ENCODE measurements around the gene PHEX.

DNA sequence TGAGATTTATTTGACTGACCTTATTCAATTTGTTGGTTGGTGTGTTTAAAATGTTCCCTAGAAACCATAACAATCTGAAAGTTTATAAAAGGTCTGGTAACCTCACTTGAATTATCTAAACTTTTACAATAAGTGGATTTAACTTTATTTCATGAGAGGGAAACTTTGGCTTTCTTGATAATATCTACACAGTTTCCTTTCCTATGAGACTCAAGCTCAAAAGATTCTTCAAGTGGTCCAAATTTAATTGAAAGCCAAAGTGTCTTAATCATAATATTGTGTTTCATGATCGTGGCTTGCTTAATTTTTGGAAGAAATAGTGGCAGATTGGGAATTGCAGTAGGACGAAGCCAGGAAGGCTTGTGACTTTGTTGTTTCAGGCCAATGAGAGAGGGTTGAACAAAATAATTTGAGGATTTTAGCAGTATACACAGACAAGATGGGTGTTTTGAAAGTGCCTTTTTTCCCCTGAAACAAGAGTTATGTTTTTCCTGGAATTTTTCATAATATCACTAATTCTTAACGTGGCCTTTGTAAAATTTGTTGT lies 55.0 kb downstream of the PHEX start:
- TF ChIP-seq, protein P1, sequence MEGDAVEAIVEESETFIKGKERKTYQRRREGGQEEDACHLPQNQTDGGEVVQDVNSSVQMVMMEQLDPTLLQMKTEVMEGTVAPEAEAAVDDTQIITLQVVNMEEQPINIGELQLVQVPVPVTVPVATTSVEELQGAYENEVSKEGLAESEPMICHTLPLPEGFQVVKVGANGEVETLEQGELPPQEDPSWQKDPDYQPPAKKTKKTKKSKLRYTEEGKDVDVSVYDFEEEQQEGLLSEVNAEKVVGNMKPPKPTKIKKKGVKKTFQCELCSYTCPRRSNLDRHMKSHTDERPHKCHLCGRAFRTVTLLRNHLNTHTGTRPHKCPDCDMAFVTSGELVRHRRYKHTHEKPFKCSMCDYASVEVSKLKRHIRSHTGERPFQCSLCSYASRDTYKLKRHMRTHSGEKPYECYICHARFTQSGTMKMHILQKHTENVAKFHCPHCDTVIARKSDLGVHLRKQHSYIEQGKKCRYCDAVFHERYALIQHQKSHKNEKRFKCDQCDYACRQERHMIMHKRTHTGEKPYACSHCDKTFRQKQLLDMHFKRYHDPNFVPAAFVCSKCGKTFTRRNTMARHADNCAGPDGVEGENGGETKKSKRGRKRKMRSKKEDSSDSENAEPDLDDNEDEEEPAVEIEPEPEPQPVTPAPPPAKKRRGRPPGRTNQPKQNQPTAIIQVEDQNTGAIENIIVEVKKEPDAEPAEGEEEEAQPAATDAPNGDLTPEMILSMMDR (IDR thresholded peaks at IDR 0.05): no peak
- TF ChIP-seq POLR2A (IDR thresholded peaks at IDR 0.05): no peak

All from body of pancreas (tissue), 4 donors.